ENCODE data around the gene FN1.

The FN1 gene

DNA sequence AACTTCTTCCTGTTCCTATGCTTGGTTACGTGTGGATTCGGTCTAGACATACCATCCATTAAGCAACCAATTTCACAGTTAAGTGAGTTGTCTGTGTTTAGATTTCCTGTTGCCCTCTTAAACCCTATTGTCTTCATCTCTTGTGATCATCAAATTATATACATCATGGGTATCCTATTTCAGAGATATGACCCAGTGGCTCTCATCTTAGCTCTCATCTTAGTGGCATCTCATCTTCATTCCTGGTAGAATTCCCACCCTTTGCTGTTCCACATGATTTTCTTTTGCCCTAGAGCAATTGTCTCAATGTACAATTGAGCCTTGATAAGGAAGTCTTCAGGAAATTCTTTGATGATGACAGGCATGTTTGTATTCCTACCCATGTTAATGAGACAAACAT is 29.4 kb upstream of the FN1 start:
- H3K14ac ChIP-seq (ENCODE audit: low read length in 2 of 2), result no peak overlapping the region
- no peak overlapping the region for H2BK15ac ChIP-seq (ENCODE audit: low read depth, poor library complexity, severe bottlenecking)
- no peak overlapping the region for H3K18ac ChIP-seq (ENCODE audit: low read depth in 1 of 2, low read length in 2 of 2)
- H3K4me1 ChIP-seq (ENCODE audit: control insufficient read depth, insufficient read depth, low read depth, low read length), result peaks cover 2% of the 10 kb centered on the region
- no peak overlapping the region for H4K91ac ChIP-seq (ENCODE audit: low read length)
- no peak overlapping the region for H2BK120ac ChIP-seq (ENCODE audit: low read depth, low read length)
- no peak overlapping the region for H2AK5ac ChIP-seq (ENCODE audit: low read length, severe bottlenecking)
- no peak overlapping the region for H3K4ac ChIP-seq (ENCODE audit: low read depth in 1 of 2, low read length in 2 of 2)
- H3K27me3 ChIP-seq (ENCODE audit: control insufficient read depth in 1 of 2, insufficient read depth in 1 of 2, low read length in 2 of 2), result no peaks in the 10 kb centered on the region
- WGBS, result 100% methylated on average over 1 of the region's 2 CpGs
- H3K79me1 ChIP-seq (replicated peaks; ENCODE audit: low read length, poor library complexity, severe bottlenecking), result no peaks in the 10 kb centered on the region
- H3K4me2 ChIP-seq (ENCODE audit: low read length, poor library complexity, severe bottlenecking), result no peak overlapping the region
- no peak overlapping the region for H3K4me3 ChIP-seq (ENCODE audit: insufficient read depth in 1 of 2, low read depth in 1 of 2, low read length in 2 of 2)
- no peak overlapping the region for H4K8ac ChIP-seq (ENCODE audit: low read length)
- no peak overlapping the region for H3K23ac ChIP-seq (ENCODE audit: low read length in 2 of 2)
- H2BK12ac ChIP-seq (ENCODE audit: low read length in 2 of 2), result no peak overlapping the region
- no peaks in the 10 kb centered on the region for H3K36me3 ChIP-seq (ENCODE audit: control insufficient read depth in 1 of 2, insufficient read depth in 2 of 2, low read depth in 1 of 2, low read length in 2 of 2)
- H3K9me3 ChIP-seq (ENCODE audit: control insufficient read depth, low read length), result no peaks in the 10 kb centered on the region
- DNase-seq, result no peak
- no peak overlapping the region for H3K27ac ChIP-seq (ENCODE audit: low read length, poor library complexity, severe bottlenecking)
- H2AFZ ChIP-seq (ENCODE audit: low read depth, low read length), result no peak overlapping the region
- no peak overlapping the region for H2BK5ac ChIP-seq (ENCODE audit: low read depth, low read length, poor library complexity, severe bottlenecking)
- no peak overlapping the region for H3K9ac ChIP-seq (ENCODE audit: low read length)

DNA sequence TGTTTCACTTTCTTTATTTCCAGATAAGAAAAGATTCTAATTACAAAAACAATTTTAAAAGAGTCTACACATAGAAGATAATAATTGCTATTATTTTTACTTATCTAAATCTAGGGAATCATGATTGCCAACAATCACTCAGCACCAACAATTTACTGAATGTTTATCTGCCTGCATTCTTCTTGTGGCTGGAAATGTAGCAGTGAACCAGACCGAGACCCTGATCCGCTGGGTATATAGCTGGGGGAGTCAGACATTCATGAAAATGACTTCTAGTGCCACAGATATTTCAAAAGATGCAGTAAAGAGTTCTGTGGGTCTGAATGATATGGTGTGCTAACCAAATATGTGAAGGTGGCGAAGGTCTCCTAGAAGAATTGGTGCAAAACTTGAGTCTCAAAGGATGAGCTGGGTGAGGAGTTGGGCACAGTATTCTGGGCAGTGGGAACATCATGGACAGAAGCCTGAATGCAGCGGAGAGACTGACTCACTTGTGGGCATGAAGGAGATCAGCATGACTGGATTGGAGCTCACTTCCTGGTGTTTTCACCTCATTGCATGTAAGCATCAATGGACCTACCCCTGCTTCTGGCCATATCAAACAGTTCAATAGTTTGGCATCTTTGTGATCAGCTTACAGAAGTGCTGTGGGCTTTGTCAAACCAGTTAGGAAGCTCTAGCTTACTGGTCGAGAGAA is 26.1 kb upstream of the FN1 start:
- Histone ChIP-seq H2BK12ac (ENCODE audit: low read length in 2 of 2) (peak overlapping the region in 1 of 2 experiments; percentile 61), H3K9ac (ENCODE audit: low read length) (peak overlapping the region; percentile 58), H2BK15ac (ENCODE audit: low read depth, poor library complexity, severe bottlenecking) (no peak overlapping the region), H4K8ac (ENCODE audit: low read length) (peak overlapping the region; percentile 87), H2AFZ (ENCODE audit: low read depth, low read length) (no peak overlapping the region), H3K4me1 (ENCODE audit: control insufficient read depth, insufficient read depth, low read depth, low read length) (peaks cover 2% of the 10 kb centered on the region), H2BK120ac (ENCODE audit: low read depth, low read length) (peak overlapping the region; percentile 27), H2BK5ac (ENCODE audit: low read depth, low read length, poor library complexity, severe bottlenecking) (no peak overlapping the region), H2AK5ac (ENCODE audit: low read length, severe bottlenecking) (peak overlapping the region; percentile 3), H3K27me3 (ENCODE audit: control insufficient read depth in 1 of 2, insufficient read depth in 1 of 2, low read length in 2 of 2) (no peaks in the 10 kb centered on the region), H3K4ac (ENCODE audit: low read depth in 1 of 2, low read length in 2 of 2) (peak overlapping the region in 1 of 2 experiments; percentile 77), H3K36me3 (ENCODE audit: control insufficient read depth in 1 of 2, insufficient read depth in 2 of 2, low read depth in 1 of 2, low read length in 2 of 2) (no peaks in the 10 kb centered on the region), H3K23ac (ENCODE audit: low read length in 2 of 2) (no peak overlapping the region), H3K9me3 (ENCODE audit: control insufficient read depth, low read length) (no peaks in the 10 kb centered on the region), H3K14ac (ENCODE audit: low read length in 2 of 2) (no peak overlapping the region), H4K91ac (ENCODE audit: low read length) (peak overlapping the region; percentile 54), H3K27ac (ENCODE audit: low read length, poor library complexity, severe bottlenecking) (peak overlapping the region; percentile 85), H3K18ac (ENCODE audit: low read depth in 1 of 2, low read length in 2 of 2) (peak overlapping the region in 1 of 2 experiments; percentile 44), H3K79me1 (replicated peaks; ENCODE audit: low read length, poor library complexity, severe bottlenecking) (no peaks in the 10 kb centered on the region), H3K4me3 (ENCODE audit: insufficient read depth in 1 of 2, low read depth in 1 of 2, low read length in 2 of 2) (no peak overlapping the region), H3K4me2 (ENCODE audit: low read length, poor library complexity, severe bottlenecking) (no peak overlapping the region)
- peak; percentile 45 for DNase-seq
- 88% methylated on average over 5 of the region's 5 CpGs for WGBS

DNA sequence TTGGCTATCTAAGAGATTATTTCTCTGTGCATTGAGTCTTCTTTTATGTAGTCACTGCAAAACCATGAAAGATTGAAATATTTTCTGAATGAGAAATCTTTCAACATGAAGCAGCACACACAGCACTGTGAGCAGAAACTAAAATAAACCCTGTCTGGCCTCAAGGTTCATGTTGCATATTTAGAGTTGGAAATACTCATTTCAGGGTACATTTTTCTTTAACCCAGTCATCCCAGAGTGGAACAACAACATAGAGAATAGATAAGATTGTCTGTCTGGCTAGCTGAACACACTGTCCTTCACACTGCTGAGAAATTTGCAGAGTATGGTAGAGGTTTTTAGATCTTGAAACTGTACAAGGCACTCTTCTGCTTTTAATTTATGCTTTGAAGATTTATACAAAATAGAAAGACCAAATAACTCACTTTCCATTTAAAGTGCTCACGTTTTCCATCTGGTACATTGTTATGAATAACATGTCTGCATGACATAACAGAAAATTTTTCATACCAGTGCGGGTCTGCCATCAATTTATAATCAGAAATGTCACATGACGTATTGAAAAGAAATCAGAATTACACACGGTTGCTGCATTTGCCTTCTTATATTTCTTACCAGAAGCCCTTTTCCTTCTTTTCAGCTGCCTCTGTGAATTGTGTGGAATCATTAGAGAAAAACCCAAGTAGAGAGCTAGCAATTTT is 25.0 kb upstream of the FN1 start:
- DNase-seq, result peak; percentile 89
- no peak overlapping the region for H2AFZ ChIP-seq (ENCODE audit: low read depth, low read length)
- peak overlapping the region; percentile 58 for H3K9ac ChIP-seq (ENCODE audit: low read length)
- no peak overlapping the region for H3K4me2 ChIP-seq (ENCODE audit: low read length, poor library complexity, severe bottlenecking)
- H3K4me1 ChIP-seq (ENCODE audit: control insufficient read depth, insufficient read depth, low read depth, low read length), result peaks cover 2% of the 10 kb centered on the region
- no peak overlapping the region for H3K23ac ChIP-seq (ENCODE audit: low read length in 2 of 2)
- no peak overlapping the region for H2BK5ac ChIP-seq (ENCODE audit: low read depth, low read length, poor library complexity, severe bottlenecking)
- no peaks in the 10 kb centered on the region for H3K27me3 ChIP-seq (ENCODE audit: control insufficient read depth in 1 of 2, insufficient read depth in 1 of 2, low read length in 2 of 2)
- no peaks in the 10 kb centered on the region for H3K79me1 ChIP-seq (replicated peaks; ENCODE audit: low read length, poor library complexity, severe bottlenecking)
- no peak overlapping the region for H3K4ac ChIP-seq (ENCODE audit: low read depth in 1 of 2, low read length in 2 of 2)
- H4K91ac ChIP-seq (ENCODE audit: low read length), result no peak overlapping the region
- H2BK120ac ChIP-seq (ENCODE audit: low read depth, low read length), result no peak overlapping the region
- no peak overlapping the region for H3K14ac ChIP-seq (ENCODE audit: low read length in 2 of 2)
- no peak overlapping the region for H4K8ac ChIP-seq (ENCODE audit: low read length)
- H2BK12ac ChIP-seq (ENCODE audit: low read length in 2 of 2), result no peak overlapping the region
- no peaks in the 10 kb centered on the region for H3K9me3 ChIP-seq (ENCODE audit: control insufficient read depth, low read length)
- H3K4me3 ChIP-seq (ENCODE audit: insufficient read depth in 1 of 2, low read depth in 1 of 2, low read length in 2 of 2), result no peak overlapping the region
- no peak overlapping the region for H3K18ac ChIP-seq (ENCODE audit: low read depth in 1 of 2, low read length in 2 of 2)
- H2AK5ac ChIP-seq (ENCODE audit: low read length, severe bottlenecking), result no peak overlapping the region
- H3K27ac ChIP-seq (ENCODE audit: low read length, poor library complexity, severe bottlenecking), result peak overlapping the region; percentile 90
- no peak overlapping the region for H2BK15ac ChIP-seq (ENCODE audit: low read depth, poor library complexity, severe bottlenecking)
- H3K36me3 ChIP-seq (ENCODE audit: control insufficient read depth in 1 of 2, insufficient read depth in 2 of 2, low read depth in 1 of 2, low read length in 2 of 2), result no peaks in the 10 kb centered on the region
- 43% methylated on average over 4 of the region's 4 CpGs for WGBS

DNA sequence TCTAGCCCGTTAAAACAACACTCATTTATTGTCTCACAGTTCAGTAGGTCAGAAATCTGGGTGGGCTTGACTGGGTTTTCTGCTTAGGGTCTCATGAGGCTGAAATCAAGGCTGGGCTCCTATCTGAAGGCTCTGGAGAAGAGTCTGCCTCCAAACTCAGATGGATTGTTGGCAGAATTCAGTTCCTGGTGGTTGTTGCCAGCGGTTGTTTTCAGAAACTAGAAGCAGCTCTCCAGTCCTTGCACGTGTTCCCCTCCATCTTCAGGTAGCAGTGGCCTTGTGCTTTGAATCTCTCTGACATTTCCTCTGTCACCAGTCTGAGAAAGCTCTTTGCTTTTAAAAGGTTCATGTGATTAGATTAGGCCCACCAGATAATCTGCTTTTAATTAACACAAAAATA is 20.1 kb upstream of the FN1 start:
- no peak overlapping the region for H3K18ac ChIP-seq (ENCODE audit: low read depth in 1 of 2, low read length in 2 of 2)
- H2BK120ac ChIP-seq (ENCODE audit: low read depth, low read length), result no peak overlapping the region
- 93% methylated on average over 3 of the region's 3 CpGs for WGBS
- peak overlapping the region in 1 of 2 experiments; percentile 11 for H3K4ac ChIP-seq (ENCODE audit: low read depth in 1 of 2, low read length in 2 of 2)
- H3K4me1 ChIP-seq (ENCODE audit: control insufficient read depth, insufficient read depth, low read depth, low read length), result no peaks in the 10 kb centered on the region
- peak overlapping the region; percentile 32 for H3K9ac ChIP-seq (ENCODE audit: low read length)
- H2BK5ac ChIP-seq (ENCODE audit: low read depth, low read length, poor library complexity, severe bottlenecking), result no peak overlapping the region
- H3K27me3 ChIP-seq (ENCODE audit: control insufficient read depth in 1 of 2, insufficient read depth in 1 of 2, low read length in 2 of 2), result no peaks in the 10 kb centered on the region
- H2AK5ac ChIP-seq (ENCODE audit: low read length, severe bottlenecking), result peak overlapping the region; percentile 76
- peak overlapping the region in 1 of 2 experiments; percentile 77 for H2BK12ac ChIP-seq (ENCODE audit: low read length in 2 of 2)
- H4K91ac ChIP-seq (ENCODE audit: low read length), result no peak overlapping the region
- H3K36me3 ChIP-seq (ENCODE audit: control insufficient read depth in 1 of 2, insufficient read depth in 2 of 2, low read depth in 1 of 2, low read length in 2 of 2), result no peaks in the 10 kb centered on the region
- no peak overlapping the region for H3K4me2 ChIP-seq (ENCODE audit: low read length, poor library complexity, severe bottlenecking)
- H4K8ac ChIP-seq (ENCODE audit: low read length), result no peak overlapping the region
- H3K23ac ChIP-seq (ENCODE audit: low read length in 2 of 2), result no peak overlapping the region
- H3K27ac ChIP-seq (ENCODE audit: low read length, poor library complexity, severe bottlenecking), result no peak overlapping the region
- H3K79me1 ChIP-seq (replicated peaks; ENCODE audit: low read length, poor library complexity, severe bottlenecking), result no peaks in the 10 kb centered on the region
- no peak overlapping the region for H3K4me3 ChIP-seq (ENCODE audit: insufficient read depth in 1 of 2, low read depth in 1 of 2, low read length in 2 of 2)
- no peak for DNase-seq
- no peak overlapping the region for H2AFZ ChIP-seq (ENCODE audit: low read depth, low read length)
- H3K14ac ChIP-seq (ENCODE audit: low read length in 2 of 2), result no peak overlapping the region
- H3K9me3 ChIP-seq (ENCODE audit: control insufficient read depth, low read length), result no peaks in the 10 kb centered on the region
- peak overlapping the region; percentile 67 for H2BK15ac ChIP-seq (ENCODE audit: low read depth, poor library complexity, severe bottlenecking)
